Ovary (tissue), 3 donors: ENCODE data around the gene AFF3.

Experiments
- POLR2A ChIP-seq: fragments of 450-650 bp; IDR thresholded peaks from one replicate; pipeline ENCODE4 v1.6.1; 2017; ENCODE audit warnings: antibody characterized with exemption, mild to moderate bottlenecking, moderate library complexity
- TF ChIP-seq, protein P1 (sequence below), 3 donors: fragments of 450-650 bp in 2 of 3; fragments of 200-600 bp in 1 of 3; IDR thresholded peaks; one replicate each; pipeline versions ENCODE4 v1.5.1 to v1.8.0; 2016 to 2022; ENCODE audit warnings: antibody characterized with exemption in 3 of 3, mild to moderate bottlenecking in 1 of 3
- donor health status: DM: no; HTN: no; CAD: no.

DNA sequence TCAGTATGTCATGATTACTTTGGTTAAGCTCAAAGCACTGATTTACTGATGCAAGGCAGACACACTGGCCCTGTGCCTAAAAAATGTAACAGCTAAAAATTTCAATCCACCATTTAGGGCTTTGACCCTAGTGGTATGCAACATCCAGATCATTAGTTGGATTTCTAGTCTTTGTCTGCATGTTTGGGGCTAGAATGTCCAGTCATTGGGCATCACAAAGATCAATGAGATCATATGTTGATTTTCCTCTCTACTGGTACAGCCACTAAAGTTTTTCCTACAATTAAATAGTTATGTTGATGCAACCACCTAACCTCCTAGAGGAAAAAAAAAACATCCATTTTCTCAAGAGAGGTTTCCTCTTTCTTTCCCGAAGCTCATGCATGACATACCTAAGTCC, 599.1 kb downstream of the AFF3 start:
- no peak for TF ChIP-seq POLR2A
- TF ChIP-seq, protein P1, sequence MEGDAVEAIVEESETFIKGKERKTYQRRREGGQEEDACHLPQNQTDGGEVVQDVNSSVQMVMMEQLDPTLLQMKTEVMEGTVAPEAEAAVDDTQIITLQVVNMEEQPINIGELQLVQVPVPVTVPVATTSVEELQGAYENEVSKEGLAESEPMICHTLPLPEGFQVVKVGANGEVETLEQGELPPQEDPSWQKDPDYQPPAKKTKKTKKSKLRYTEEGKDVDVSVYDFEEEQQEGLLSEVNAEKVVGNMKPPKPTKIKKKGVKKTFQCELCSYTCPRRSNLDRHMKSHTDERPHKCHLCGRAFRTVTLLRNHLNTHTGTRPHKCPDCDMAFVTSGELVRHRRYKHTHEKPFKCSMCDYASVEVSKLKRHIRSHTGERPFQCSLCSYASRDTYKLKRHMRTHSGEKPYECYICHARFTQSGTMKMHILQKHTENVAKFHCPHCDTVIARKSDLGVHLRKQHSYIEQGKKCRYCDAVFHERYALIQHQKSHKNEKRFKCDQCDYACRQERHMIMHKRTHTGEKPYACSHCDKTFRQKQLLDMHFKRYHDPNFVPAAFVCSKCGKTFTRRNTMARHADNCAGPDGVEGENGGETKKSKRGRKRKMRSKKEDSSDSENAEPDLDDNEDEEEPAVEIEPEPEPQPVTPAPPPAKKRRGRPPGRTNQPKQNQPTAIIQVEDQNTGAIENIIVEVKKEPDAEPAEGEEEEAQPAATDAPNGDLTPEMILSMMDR (IDR thresholded peaks at IDR 0.05) = no peak
